Dendritic cell treated with granulocyte-macrophage colony-stimulating factor and Interleukin-4, amounts not matched to agents 40 ng/mL and 50 ng/mL, for 4 days (primary cell): Measurements from ENCODE around the gene MARK1.
A peak's percentile ranks its signal among the peaks of the same experiment; 100 is the strongest.
"Not testable (repeated sequence)": the region's sequence is repeated elsewhere in the genome, so short reads cannot be mapped to it uniquely, and the experiment has no call there.

Source experiments
- H3K27ac Mint-ChIP-seq: one replicate; pipeline ENCODE4 v1.8.0; 2022; ENCODE audit warnings: mild to moderate bottlenecking, mixed read lengths
- H3K27me3 Mint-ChIP-seq: one replicate; pipeline ENCODE4 v1.8.0; 2022; ENCODE audit warnings: mild to moderate bottlenecking, mixed read lengths
- H3K36me3 Mint-ChIP-seq: one replicate; pipeline ENCODE4 v1.8.0; 2022; ENCODE audit warnings: low read depth, mixed read lengths
- H3K4me1 Mint-ChIP-seq: one replicate; pipeline ENCODE4 v1.8.0; 2022; ENCODE audit warnings: low read depth, mixed read lengths
- H3K4me3 Mint-ChIP-seq: one replicate; pipeline ENCODE4 v1.8.0; 2022; ENCODE audit warnings: mild to moderate bottlenecking, moderate library complexity, mixed read lengths
- H3K9me3 Mint-ChIP-seq: one replicate; pipeline ENCODE4 v1.8.0; 2022; ENCODE audit warnings: mixed read lengths
- intact Hi-C: fragments of 100-400 bp; cut with micrococcal nuclease; formaldehyde crosslinking; loops from one replicate; pipeline ENCODE4 v1.15.0; 2022

Gene MARK1

DNA sequence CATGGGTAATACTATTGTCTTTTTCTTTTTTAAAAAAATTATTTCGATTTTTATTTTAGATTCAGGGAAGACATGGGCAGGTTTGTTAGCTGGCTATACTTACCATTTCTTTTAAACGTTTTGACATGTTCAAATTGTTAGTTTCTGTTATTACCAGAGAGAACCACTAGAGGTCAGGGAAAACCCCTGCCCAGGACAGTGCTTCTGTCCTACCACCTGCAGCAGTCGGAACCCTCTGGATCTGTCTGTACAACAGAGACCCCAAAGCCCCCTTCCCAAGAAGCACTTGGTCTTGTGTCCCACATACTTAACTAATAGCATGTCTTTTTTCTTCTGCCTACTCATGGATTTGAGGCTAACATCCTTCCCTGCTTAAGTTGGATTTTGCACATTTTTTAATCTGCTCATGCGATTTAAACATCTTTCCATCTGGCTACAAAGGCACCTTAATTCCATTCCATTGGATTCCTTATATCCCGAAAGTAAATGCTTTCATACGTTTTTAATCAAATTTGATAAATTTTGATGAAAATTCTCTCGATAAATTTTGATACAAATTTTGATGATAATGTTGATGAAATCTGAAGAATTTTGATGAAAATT lies 152.2 kb downstream of the MARK1 start:
- Mint-ChIP-seq H3K9me3 (no peaks in the 10 kb centered on the region), H3K36me3 (no peaks in the 10 kb centered on the region), H3K4me3 (no peak overlapping the region), H3K27me3 (peaks cover 3% of the 10 kb centered on the region), H3K4me1 (no peaks in the 10 kb centered on the region), H3K27ac (no peak overlapping the region)
- intact Hi-C loops = loop anchor here (2.0 kb wide), 2 partner anchors 53 to 97 kb away; no protein-coding TSS in a partner anchor

DNA sequence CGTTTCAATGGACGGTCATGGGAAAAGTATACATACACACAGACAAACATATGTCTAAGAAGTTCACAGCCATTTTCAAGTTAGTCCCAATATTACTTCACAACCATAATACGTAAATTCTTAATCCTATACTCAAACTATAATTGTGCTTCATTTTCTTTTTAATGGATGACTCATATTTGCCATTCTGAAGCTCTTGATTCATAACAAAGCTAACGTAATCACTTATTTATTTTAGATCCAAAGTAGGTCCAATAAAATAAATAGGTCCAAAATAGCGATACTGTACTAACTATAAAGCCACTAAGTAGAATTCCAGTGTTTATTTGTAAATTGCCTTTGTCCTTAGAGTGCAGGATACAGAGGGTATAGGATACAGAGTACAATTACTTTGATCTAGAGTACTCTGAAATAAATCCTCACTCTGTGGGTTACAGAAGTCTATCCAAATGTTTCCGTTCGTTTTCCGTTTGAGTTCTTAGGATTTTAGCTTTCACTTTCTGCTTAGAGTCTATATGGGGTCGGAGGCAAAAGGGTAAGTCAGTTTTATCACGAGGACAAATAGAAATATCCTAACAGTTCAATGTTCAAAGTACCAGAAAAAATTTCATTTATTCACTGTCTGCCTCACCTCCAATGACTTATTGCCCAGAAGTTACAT lies 153.4 kb downstream of the MARK1 start:
- Mint-ChIP-seq H3K4me3 (no peak overlapping the region), H3K9me3 (no peaks in the 10 kb centered on the region), H3K36me3 (no peaks in the 10 kb centered on the region), H3K27me3 (no peaks in the 10 kb centered on the region), H3K27ac (no peak overlapping the region), H3K4me1 (no peaks in the 10 kb centered on the region)
- intact Hi-C loops = loop anchor here (2.0 kb wide), 2 partner anchors 51 to 95 kb away; no protein-coding TSS in a partner anchor

DNA sequence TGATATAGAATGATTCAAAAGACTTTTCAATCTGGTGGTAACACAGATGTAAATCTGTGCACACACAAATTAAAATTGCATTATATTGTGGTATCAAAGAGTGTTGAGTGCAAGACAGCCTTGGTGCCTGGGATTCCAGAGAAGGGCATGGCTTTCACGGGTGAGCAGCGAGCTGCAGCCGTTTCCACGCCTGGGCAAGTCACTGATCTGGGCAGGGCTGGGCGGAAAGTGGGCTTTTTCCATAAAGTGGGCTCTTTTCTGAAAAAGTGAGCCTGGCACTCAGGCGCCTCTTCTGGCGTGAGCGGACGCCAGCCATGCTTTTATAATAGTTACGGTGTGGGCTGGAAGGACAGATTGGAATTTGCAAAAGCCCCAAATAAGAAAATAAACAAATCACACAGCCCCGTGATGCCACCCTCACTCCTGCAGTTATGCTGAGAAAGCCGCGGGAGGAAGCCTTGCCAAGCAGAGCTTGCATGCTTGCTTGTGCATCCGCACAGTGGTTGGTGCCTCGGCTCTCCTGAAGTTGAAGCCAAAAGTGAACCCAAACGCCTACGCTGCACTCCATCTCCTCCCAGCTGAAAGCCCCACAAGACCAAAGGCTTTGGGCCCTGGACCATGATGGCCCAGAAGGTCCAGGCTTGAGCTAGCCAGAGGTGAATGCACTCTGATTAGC lies 155.1 kb downstream of the MARK1 start:
- intact Hi-C loops = no loop called here
- Mint-ChIP-seq H3K36me3 (no peaks in the 10 kb centered on the region), H3K4me1 (no peaks in the 10 kb centered on the region), H3K27me3 (peaks cover 1% of the 10 kb centered on the region), H3K4me3 (no peak overlapping the region), H3K27ac (no peak overlapping the region), H3K9me3 (peaks cover 8% of the 10 kb centered on the region)

DNA sequence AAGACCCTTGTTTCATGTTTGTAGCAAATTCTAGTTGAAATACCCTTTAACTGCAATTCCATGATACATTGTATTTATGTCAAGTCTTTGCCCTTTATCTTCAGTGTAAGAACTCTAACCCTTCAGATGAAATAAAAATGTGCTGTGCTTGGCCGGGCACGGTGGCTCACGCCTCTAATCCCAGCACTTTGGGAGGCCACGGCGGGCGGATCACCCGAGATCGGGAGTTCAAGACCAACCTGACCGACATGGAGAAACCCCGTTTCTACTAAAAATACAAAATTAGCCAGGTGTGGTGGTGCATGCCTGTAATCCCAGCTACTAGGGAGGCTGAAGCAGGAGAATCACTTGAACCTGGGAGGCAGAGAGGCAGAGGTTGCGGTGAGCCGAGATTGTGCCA lies 155.8 kb downstream of the MARK1 start:
- H3K36me3 Mint-ChIP-seq, H3K9me3 Mint-ChIP-seq, intact Hi-C loops, H3K27ac Mint-ChIP-seq, H3K4me1 Mint-ChIP-seq, H3K4me3 Mint-ChIP-seq, H3K27me3 Mint-ChIP-seq: not testable (repeated sequence)

DNA sequence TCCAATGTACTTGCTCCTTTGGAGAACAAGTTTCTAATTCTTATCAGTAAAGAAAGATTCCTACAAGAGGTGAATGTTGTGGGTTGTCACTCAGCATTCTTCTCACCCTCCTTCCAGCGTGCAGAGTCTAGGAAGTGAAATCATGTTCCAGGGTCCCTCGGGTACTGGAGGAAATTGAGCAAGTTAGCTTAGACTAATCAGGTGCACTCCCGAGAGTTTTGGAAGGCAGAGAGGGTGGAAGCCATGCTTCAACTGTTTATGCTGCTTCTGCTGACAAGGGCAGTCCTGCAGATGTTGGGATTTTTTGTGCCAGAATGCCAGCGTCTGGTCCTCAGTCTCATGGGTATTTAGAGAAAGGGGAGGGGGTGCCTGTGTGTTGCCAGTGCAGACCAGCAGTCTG lies 157.0 kb downstream of the MARK1 start:
- H3K36me3 Mint-ChIP-seq = no peaks in the 10 kb centered on the region
- H3K9me3 Mint-ChIP-seq = peaks cover 9% of the 10 kb centered on the region
- no peak overlapping the region for H3K4me3 Mint-ChIP-seq
- intact Hi-C loops = no loop called here
- no peak overlapping the region for H3K27ac Mint-ChIP-seq
- peaks cover 4% of the 10 kb centered on the region for H3K4me1 Mint-ChIP-seq
- H3K27me3 Mint-ChIP-seq = peaks cover 4% of the 10 kb centered on the region

DNA sequence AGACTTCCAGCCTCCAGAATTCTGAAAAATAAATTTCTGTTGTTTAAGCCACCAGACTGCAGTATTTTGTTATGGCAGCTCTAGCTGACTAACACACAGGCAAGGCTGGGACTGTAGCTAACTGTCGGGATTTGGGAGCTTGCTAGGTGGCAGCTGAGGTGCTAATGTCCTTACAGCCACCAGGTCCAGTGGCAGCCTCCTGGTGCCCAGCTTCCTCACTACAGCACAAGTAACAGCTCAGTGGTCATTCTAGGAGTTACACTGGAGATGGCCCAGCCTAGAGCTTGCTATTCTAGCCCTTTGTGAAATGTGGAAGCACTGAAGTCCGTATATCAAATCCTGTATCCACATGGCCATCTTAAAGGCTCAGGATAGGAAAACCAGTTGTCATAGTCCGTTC lies 157.9 kb downstream of the MARK1 start:
- Mint-ChIP-seq H3K27ac (no peak overlapping the region), H3K9me3 (peaks cover 9% of the 10 kb centered on the region), H3K4me1 (peaks cover 9% of the 10 kb centered on the region), H3K36me3 (no peaks in the 10 kb centered on the region), H3K4me3 (no peak overlapping the region), H3K27me3 (peaks cover 13% of the 10 kb centered on the region)
- intact Hi-C loops = no loop called here

DNA sequence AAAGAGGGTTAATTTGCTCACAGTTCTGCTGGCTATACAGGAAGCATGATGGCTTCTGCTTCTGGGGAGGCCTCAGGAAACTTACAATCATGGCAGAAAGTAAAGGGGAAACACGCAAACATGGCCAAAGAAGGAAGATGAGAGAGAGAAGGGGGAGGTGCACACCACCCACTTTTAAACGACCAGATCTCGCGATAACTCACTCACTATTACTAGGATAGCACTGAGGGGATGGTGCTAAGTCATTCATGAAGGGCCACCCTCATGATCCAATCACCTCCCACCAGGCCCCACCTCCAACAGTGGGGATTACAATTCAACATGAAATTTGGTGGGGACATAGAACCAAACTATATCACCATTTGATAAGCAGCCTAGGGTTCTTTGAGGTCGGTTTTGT lies 159.9 kb downstream of the MARK1 start:
- intact Hi-C loops = no loop called here
- no peak overlapping the region for H3K4me3 Mint-ChIP-seq
- H3K27me3 Mint-ChIP-seq = peaks cover 28% of the 10 kb centered on the region
- H3K27ac Mint-ChIP-seq = no peak overlapping the region
- H3K36me3 Mint-ChIP-seq = no peaks in the 10 kb centered on the region
- peaks cover 9% of the 10 kb centered on the region for H3K9me3 Mint-ChIP-seq
- peaks cover 9% of the 10 kb centered on the region for H3K4me1 Mint-ChIP-seq

DNA sequence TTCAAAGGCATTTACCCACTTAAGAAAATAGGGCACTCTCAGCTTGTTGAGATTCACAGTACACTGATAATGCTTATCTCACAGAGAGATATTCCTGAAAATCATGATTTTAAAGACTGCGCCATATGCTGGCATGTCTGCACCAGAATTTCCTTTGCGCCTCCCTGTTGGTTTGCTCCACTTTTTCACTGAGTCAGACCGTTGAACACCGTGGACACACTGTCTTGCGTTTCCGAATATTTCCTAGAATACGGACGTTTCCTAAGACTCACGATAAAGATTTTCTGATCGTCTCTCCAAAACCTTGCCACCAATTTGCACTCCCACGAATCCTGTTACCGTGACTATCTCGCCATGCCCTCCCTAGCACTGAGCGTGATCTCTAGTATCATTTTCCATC lies 161.7 kb downstream of the MARK1 start:
- intact Hi-C loops = loop anchor here (1.0 to 2.0 kb wide), 2 partner anchors 43 to 87 kb away; no protein-coding TSS in a partner anchor
- peaks cover 9% of the 10 kb centered on the region for H3K4me1 Mint-ChIP-seq
- peaks cover 30% of the 10 kb centered on the region for H3K27me3 Mint-ChIP-seq
- no peak overlapping the region for H3K27ac Mint-ChIP-seq
- peaks cover 9% of the 10 kb centered on the region for H3K9me3 Mint-ChIP-seq
- H3K4me3 Mint-ChIP-seq = peak overlapping the region; percentile 91
- H3K36me3 Mint-ChIP-seq = no peaks in the 10 kb centered on the region

DNA sequence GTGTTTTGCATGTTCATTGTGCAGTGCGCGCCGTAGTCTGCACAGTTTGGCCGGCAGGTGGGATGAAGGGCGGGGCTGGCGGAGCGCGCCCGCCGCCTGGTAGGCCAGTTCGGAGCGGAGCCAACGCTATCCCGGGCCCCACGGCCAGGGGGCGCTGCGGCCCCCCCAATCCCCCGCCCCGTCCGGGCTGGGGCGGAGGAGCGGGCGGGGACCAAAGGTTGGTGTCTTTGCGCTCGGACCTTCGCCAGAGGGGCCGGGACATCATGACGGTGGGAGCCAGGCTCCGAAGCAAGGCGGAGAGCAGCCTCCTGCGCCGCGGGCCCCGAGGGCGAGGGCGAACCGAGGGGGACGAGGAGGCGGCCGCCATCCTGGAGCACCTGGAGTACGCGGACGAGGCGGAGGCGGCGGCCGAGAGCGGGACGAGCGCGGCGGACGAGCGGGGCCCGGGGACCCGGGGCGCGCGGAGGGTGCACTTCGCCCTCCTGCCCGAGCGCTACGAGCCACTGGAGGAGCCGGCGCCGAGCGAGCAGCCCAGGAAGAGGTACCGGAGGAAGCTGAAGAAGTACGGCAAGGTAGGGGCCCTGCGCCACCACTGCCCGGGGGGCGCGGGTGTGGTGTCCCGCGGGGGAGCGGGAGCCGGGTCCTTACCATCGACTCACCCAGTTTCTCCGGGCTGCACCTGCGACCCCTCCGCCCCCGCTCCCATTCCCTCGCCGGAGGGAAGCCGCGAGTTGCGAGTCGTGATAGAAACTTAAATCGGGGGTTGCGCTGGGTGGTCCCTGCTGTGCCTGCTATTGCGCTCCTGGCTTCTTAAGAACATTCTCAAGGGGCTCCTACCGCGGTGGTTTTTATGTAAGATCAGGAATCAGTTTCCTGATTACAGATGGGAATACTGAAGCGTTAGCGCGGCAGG lies 162.5 kb downstream of the MARK1 start, which contains the start of gene C1orf115:
Gene C1orf115 (plus strand): TSS at position 224 of the 913 bp plus-strand sequence. CDS start 40 bp downstream, at position 264.
- Mint-ChIP-seq H3K27me3 (peaks cover 30% of the 10 kb centered on the region), H3K4me3 (peak within 1 kb of the TSS; percentile 91), H3K27ac (peak within 1 kb of the TSS; percentile 68), H3K4me1 (peaks cover 9% of the 10 kb centered on the region), H3K9me3 (peaks cover 9% of the 10 kb centered on the region), H3K36me3 (no peaks in the 10 kb centered on the region)
- intact Hi-C loops = loop anchor here (1.0 to 2.0 kb wide), 2 partner anchors 42 to 86 kb away; no protein-coding TSS in a partner anchor

DNA sequence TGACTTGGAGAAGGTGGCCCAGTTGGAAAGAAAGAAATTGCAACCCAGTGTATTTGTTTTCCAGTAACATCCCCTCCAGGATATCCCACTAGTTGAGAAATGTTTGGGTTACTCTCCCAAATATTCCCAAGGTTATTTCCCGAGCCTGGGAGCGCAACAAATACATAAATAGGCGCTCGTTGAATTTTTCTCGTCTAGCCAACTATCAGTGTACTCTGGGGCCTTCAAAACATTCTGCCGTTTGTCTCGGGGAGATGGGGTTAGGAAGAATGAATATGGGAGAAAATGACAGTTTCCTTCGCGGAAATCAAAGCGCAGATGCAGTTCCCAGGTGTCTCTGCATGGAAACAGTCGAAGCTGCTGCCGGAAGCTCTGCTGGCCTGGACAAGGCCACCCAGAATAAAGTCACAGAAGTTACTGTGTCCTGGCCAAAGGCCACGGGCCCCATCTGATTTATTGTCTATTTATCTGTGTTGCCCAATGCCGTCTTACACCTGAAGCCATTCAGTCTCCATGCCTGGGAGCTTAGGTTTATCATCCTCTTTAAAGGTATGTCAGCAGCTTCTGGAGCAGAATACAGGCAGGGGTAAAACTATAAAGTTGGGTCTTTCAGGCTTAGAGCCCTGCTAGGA lies 163.2 kb downstream of the MARK1 start:
- peaks cover 9% of the 10 kb centered on the region for H3K9me3 Mint-ChIP-seq
- intact Hi-C loops = loop anchor here (2.0 kb wide), 1 partner anchor 42 kb away; no protein-coding TSS in a partner anchor
- no peaks in the 10 kb centered on the region for H3K36me3 Mint-ChIP-seq
- H3K27me3 Mint-ChIP-seq = peaks cover 30% of the 10 kb centered on the region
- H3K27ac Mint-ChIP-seq = no peak overlapping the region
- peak overlapping the region; percentile 91 for H3K4me3 Mint-ChIP-seq
- H3K4me1 Mint-ChIP-seq = peaks cover 9% of the 10 kb centered on the region

DNA sequence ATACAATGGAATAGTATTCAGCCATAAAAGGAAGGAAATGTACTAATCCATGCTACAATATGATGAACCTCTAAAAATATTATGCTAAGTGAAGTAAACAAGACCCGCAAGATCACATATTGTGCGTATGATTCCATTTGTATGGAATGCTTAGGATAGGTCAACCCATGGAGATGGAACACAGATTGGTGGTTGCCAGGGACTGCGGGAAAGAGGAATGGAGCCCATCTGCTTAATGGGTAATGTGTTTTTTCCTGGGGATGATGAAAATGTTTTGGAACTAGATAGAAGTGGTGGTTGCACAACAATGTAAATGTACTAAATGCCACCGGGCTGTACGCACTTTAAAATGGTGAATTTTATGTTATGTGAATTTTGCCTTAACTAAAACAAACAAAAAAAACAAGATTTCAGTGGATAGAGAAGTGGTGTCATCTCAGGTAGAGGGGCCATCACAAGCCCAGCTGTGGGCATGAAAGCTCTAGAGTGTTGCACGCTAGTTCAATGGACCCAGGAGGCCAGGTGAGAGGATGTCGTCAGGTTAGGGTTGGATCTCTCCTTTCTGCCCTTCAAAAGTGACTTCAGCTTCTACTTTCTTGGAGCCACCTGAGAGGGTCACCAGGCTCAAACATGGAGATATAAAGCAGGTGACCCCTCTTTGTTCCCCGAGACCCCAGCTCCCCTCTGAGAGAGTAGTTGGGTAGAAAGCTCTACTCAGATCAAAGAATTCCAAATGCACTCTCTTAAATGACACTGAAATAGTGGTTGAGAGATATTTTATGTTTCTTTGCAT lies 164.7 kb downstream of the MARK1 start:
- Mint-ChIP-seq H3K4me3 (no peak overlapping the region), H3K27me3 (peaks cover 30% of the 10 kb centered on the region), H3K4me1 (peaks cover 13% of the 10 kb centered on the region), H3K9me3 (peaks cover 5% of the 10 kb centered on the region), H3K36me3 (no peaks in the 10 kb centered on the region), H3K27ac (no peak overlapping the region)
- intact Hi-C loops = no loop called here

DNA sequence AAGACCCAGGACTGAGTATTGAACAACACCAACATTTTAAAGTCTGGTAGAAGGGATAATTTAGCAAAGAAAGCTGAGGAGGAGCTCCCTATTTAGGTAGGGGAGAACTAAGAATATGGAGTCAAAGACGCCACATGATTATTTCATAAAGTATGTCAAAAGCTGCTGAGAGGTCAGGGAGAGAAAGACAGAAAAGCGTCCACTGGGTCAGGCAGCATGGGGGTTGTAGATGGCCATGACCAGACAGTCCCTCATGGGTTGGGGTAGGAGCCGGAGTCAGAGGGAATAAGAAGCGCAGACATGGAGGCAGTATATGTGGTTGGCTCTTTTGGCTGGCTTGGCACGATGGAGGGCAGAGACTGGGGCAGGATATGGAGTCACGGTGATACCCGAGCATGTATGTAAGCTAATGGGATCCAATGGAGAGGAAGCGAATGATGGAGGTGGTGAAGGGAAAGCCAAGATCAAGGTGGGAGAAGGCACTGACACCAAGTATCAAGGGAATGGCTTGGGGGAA lies 167.0 kb downstream of the MARK1 start:
- intact Hi-C loops = no loop called here

More for the DNA sequence above, 167.0 kb downstream of the MARK1 start:
- H3K9me3 Mint-ChIP-seq = no peaks in the 10 kb centered on the region
- H3K27me3 Mint-ChIP-seq = peaks cover 26% of the 10 kb centered on the region
- peaks cover 11% of the 10 kb centered on the region for H3K4me1 Mint-ChIP-seq
- no peak overlapping the region for H3K27ac Mint-ChIP-seq
- no peaks in the 10 kb centered on the region for H3K36me3 Mint-ChIP-seq
- no peak overlapping the region for H3K4me3 Mint-ChIP-seq
